ENCODE results near the gene MTCH2.
"Not testable (repeated sequence)": the region's sequence is repeated elsewhere in the genome, so short reads cannot be mapped to it uniquely, and the experiment has no call there.

MTCH2 gene

DNA sequence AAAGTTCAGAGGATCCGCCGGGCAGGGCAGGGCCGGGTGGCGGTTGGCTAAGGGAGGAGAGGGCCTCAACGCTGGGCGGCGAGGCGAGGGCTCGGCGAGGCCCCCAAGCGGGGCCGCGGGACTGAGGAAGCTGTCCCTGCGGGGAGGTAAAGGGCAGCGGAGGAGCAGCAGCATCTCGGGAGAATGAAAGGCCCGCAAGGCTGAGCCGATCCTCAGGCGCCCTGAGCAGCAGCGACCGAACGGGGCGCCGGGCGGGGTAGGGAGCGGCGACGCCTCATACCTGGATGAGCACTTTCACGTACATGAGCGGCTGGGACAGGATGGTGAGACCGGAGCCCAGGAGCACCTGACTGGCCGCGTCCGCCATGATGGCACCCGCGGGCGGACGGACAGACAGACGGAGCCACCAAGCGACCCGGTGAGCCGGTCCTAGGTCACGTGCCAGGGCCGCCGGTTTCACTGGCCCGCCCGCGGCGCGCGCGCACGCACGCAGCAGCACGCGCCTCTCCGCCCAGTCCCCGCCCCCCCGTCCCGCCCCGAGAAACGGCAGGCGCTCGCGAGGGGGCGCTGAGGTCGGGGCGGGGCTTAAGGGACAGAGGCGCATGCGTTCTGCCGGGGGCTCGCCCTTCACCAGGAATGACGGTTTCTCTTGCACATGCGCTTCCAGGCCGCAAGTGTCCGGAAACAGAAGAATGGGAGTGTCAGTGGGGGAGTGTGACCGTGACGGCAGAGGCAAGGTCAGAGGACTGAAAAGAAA, at the start of gene MTCH2:
Gene MTCH2, minus strand, starts transcription at position 461 of the 757 bp plus-strand sequence. Its CDS starts 94 bp downstream, at position 367.
- DNase-seq (ENCODE audit: low read depth, low spot score): peak; percentile 98

DNA sequence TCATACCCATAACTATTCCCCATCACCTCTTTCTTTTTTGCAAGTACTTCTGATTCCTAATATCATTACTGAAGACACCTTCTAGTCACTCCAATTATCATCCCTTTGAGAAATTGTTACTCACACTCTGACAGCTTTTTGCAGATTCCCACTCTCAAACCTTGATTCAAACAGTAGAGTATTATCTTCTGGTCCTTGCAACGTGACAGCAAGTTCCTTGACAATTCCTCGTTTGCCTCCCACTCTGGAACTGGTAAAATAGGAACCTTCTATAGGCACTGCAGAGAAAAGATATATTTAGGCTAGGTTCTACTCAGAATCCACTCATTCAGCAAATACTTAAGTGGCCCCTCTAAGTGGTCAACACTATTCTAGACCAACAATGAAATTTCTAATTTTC, 49.6 kb upstream of the MTCH2 start:
- no peak for DNase-seq (ENCODE audit: low read depth, low spot score)

DNA sequence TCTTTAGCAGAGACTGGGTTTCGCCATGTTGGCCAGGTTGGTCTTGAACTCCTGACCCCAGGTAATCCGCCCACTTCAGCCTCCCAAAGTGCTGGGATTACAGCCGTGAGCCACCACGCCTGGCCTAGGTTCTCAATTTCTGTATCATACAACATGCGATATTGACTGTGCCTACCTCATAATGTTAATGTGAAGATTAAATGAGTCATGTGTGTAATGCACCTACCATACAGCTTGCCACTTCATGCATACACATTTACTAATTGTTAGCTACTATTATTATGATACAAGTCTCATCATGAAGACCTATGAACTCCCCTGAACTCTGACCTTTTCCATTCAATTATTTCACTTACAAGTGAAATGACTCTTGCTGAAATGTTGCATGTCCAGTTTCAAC, 47.1 kb upstream of the MTCH2 start:
- no peak for DNase-seq (ENCODE audit: low read depth, low spot score)

DNA sequence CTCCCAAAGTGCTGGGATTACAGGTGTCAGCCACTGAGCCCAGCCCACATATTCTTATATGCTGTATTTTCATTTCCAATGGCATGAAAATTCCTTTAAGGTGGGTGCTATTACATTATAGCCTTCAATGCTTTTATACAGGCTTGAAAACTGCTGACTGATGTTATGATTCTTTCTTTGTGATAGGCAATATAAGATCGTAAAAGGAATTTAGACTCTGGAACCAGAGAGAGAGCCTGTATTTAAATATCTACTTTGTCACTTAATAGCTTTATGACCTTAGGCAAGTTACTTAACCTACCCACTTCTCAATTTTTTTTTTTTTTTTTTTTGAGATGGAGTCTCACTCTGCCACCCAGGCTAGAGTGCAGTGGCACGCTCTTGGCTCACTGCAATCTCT, 46.6 kb upstream of the MTCH2 start:
- no peak for DNase-seq (ENCODE audit: low read depth, low spot score)

DNA sequence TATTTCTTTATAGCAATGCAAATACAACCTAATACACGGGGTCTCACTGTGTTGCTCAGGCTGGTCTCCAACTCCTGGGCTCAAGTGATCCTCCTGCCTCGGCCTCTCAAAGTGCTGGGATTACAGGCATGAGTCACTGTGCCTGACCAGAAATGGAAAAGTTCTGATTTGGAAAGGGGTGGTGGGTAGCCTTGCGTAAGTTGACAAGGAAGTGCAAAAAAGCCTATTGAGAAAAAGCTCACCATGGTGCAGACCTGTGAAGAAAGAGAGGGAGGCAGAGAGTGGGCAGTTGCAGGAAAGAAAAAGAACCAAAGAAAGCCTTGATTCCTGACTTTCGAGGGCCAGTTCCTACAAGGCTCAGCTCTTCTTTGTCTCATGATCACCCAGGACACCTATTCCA, 45.8 kb upstream of the MTCH2 start:
- no peak for DNase-seq (ENCODE audit: low read depth, low spot score)

DNA sequence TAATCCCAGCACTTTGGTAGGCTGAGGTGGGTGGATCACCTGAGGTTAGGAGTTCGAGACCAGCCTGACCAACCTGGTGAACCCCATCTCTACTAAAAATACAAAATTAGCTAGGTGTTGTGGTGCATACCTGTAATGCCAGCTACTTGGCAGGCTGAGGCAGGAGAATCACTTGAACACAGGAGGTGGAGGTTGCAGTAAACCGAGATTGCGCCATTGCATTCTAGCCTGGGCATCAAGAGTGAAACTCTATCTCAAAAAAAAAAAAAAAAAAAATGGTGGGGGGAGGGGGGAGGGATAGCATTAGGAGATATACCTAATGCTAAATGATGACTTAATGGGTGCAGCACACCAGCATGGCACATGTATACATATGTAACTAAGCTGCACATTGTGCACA, 44.3 kb upstream of the MTCH2 start:
- DNase-seq (ENCODE audit: low read depth, low spot score): not testable (repeated sequence)

DNA sequence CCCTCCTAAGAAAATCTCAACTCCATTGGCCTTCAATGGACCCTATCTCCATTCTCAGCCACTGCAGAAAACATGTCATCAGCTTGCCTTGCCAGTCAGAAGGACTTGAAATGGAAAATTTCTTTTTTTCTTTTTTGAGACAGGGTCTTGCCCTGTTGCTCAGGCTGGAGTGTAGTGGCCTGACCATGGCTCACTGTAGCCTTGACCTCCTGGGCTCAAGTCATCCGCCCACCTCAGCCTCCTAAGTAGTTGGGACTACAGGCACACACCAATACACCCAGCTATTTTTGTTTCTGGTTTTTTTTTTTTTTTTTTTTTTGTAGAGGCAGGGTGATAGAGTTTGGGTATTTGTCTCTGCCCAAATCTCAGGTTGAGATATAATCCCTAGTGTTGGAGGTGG, 43.8 kb upstream of the MTCH2 start:
- no peak for DNase-seq (ENCODE audit: low read depth, low spot score)

DNA sequence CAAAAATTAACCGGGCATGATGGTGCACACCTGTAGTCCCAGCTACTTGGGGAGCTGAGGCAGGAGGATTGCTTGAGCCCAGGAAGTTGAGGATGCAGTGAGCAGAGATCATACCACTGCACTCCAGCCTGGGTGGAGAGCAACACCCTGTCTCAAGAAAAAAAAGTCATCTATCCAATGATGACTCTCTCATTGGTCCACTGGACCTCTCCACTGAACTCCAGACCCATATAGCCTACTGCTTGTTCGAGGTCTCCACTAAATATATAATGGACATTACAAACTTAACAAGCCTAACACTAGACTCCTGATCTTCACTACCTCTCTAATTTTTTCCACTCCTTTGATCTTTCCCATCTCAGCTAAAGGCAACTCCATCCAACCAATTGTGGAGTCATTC, 33.5 kb upstream of the MTCH2 start:
- DNase-seq (ENCODE audit: low read depth, low spot score): no peak

DNA sequence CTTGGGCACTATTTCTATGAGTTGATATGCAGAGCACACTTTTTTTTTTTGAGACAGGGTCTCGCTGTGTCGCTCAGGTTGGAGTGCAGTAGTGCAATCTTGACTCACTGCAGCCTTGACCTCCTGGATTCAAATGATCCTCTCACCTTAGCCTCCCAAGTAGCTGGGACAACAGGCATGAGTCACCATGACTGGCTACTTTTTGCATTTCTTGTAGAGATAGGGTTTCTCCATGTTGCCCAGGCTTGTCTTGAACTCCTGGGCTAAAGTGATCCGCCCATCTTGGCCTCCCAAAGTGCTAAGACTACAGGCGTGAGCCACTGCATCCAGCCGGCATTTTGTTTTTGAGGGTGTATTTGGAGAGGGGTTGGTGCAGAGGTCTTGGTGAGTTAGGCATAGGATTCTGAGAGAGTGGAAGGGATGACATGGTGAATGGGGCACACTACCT, 29.9 kb upstream of the MTCH2 start:
- DNase-seq (ENCODE audit: low read depth, low spot score): no peak

DNA sequence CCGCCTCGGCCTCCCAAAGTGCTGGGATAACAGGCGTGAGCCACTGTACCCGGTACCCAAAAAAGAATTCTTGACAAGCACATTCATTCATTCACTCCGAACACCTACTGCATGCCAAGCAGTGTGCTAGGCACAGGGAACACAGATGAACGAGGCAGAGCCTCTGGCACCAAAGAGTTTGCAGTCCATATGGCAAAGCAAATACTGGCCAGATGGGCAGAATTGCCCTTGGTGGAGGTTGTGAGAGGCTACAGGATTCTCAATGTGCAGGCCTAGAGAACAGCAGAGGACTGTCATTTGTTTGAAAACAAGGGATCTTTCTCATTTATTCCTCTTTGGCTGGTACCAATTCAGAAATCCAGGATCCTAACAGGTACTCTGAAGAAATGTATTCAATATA, 27.5 kb upstream of the MTCH2 start:
- no peak for DNase-seq (ENCODE audit: low read depth, low spot score)

DNA sequence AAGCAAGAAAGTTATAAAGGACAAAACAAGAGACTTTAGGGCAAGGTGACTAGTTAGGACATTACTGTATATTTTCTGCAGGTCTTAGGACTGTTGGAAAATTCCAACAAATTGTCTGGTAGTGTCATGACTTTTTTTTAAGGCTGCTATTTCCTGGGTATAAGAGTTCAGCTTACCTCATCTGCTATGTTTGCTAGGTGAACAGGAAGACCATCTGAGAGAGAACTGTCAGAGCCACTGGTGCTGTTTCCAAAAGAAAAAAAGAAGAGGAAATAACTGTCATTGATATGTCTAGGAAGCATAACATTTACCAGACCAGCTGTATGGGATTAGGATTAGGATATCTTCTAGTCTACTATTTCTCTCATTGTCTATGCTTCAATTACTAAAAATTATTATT, 26.3 kb upstream of the MTCH2 start:
- DNase-seq (ENCODE audit: low read depth, low spot score): no peak

DNA sequence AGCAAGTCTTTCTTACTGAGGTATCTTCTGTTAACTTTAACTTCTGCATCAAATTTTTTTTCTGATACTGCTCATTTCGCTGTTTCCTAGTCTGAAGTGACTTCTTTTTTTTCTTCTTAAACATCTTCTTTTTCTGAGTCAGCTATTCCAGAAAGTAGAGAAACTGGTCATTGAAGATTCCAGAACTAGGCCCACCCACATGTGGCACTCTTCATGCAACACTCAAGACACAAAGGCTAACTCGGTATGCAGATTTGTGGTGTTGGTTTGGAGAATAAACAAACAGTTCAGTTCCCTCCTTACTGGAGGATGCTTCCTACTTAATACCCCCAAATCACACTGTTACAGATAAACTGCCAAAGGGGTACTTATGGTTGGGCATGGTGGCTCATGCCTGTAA, 25.2 kb upstream of the MTCH2 start:
- no peak for DNase-seq (ENCODE audit: low read depth, low spot score)

DNA sequence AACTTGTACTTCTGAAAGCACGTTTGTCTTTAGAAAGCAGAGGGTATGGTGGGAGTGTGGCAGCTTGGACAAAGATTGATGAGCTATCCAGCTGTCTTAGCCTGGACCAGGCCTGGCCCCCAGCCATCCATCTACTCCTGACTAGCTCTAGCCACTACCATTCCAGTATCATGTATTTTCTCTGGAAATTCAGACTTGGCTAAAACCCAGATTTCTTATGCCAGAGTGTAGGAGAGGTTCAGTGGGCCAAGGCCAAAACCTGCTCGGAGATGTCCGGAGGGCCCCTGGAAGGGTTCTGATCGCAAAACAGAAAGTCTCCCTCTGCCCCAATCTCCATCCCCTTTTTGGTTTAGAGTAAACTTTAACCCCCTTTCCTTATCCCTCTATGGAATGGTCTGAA, 24.8 kb upstream of the MTCH2 start:
- peak; percentile 38 for DNase-seq (ENCODE audit: low read depth, low spot score)

DNA sequence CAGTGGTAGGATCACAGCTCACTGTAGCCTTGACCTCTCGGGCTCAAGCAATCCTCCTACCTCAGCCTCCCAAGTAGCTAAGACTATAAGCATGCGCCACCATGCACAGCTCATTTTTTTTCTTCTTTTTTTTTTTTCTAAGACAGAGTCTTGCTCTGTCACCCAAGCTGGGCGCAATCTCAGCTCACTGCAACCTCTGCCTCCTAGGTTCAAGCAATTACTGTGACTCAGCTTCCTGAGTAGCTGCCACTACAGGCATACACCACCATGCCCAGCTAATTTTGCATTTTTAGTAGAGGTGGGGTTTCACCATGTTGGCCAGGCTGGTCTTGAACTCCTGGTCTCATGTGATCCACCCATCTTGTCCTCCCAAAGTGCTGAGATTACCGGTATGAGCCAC, 22.6 kb upstream of the MTCH2 start:
- DNase-seq (ENCODE audit: low read depth, low spot score): not testable (repeated sequence)

DNA sequence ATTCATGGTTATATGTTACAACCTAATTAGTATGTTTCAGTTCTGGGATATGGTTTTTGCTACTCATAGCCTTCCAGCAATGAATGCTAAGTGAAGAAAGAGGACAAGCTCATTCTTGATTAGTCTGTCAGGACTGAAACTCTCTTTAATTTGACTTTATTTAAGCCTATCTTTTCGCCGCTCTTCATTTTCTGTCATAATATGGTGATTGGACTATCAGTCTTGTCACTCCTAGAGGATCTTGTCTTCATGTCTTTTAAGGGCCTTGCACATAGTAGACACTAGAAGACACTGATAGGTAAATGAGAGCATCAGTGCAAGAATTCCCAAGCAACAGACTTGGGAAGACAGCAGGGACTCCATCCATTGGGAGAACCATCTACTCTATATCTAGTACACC, 18.9 kb upstream of the MTCH2 start:
- no peak for DNase-seq (ENCODE audit: low read depth, low spot score)

DNA sequence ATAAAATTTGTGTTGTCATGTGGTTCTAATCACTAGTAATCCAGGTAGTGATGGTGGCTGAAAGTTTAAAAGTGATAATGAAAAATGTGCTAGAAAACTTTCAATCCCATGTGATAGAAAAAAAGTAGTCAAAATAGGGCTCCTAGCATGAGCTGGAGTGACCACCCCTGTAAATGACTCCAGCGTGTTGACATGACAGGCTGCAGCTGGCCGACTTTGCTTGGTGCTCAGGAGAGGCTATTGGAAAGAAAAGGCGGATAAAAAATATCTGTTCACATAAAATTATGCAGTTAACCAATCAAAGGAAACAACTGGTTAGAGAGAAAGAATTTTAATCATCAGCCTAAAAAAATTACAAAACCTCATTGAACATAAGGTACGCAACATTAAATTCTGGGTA, 16.9 kb upstream of the MTCH2 start:
- DNase-seq (ENCODE audit: low read depth, low spot score): no peak

DNA sequence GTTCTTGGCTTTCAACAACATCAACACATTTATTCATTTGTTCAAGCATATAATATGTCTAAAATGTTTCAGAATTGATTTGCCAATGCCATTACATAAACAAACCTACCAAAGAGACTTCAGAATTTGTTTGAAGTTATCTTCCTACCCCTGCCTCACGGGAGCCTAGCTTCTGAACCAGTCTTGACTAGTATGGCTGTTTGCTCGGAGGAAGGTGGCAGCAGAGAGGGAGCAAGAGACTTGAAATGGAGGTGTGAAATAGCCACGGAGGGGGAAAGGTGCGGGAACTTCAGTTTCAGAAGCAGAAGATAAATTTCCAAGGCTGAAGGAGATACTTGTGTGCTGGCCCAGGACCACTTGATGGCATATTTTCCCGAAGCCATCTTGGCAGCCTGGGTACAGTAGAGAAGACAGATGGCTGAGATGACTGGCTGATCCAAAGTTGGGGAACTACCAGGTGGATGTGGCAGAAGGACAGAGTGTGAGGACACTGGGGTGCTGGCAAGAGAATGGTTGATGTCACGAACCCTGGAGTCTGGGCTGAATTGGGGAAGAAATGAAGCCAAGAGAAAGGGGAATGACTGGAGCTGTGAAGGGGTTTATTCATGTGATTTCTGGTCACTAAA, 14.0 kb upstream of the MTCH2 start:
- no peak for DNase-seq (ENCODE audit: low read depth, low spot score)

DNA sequence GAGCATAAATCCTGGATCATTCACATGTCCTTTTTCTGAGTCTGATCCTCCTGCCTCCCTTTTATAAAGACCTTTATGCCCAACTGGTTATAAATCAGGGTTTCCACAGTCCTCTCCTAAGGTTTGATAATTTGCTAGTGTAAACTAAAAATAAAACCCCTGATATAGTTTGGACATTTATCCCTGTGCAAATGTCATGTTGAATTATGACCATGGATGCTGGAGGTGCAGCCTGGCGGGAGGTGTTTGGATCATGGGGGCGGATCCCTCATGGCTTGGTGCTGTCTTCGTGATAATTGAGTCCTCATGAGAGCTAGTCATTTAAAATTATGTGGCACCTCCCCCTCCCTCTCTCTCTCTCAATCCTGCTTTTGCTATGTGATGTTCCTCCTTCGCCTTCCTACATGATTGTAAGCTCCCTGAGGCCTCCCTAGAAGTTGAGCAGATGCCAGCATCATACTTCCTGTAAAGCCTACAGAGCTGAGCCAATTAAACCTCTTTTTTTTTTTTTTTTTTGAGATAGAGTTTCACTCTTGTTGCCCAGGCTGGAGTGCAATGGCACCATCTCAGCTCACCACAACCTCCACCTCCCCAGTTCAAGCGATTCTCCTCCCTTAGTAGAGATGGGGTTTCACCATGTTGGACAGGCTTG, 9.6 kb upstream of the MTCH2 start:
- no peak for DNase-seq (ENCODE audit: low read depth, low spot score)

DNA sequence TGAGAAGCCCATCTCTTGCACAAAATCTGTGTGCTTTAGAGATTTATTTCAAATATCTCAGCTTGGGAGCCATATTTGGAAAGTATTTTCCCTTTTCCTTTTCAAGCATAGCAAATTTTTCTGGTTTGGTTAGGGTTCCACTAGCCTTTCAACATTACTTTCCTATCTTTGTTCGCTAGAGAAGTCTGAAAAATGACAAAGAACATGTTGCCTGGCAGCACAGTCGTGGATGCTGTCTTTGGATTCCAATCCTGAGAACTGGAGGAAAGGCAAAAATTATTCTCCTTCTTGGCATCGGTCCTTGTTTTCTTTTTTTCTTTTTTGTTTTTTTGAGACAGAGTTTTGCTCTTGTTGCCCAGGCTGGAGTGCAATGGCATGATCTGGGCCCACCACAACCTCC, 6.9 kb upstream of the MTCH2 start:
- DNase-seq (ENCODE audit: low read depth, low spot score): no peak

DNA sequence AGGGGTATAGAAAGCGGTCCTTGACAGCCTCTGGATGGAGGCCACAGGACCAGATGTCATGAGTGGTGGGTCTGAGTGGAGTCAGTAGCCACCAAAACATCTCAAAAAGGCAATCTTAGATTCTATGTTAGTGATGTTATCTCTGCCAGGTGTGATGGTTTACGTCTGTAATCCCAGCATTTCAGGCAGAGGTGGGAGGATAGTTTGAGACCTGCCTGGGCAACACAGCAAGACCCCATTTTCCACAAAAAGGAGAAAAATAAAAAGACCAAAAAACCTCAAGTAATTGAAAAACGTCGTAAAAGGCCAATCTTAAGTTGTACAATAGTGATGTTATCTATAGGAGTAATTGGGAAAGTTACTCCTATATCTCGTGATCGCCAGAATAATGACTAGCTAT, 3.7 kb upstream of the MTCH2 start:
- DNase-seq (ENCODE audit: low read depth, low spot score): no peak

DNA sequence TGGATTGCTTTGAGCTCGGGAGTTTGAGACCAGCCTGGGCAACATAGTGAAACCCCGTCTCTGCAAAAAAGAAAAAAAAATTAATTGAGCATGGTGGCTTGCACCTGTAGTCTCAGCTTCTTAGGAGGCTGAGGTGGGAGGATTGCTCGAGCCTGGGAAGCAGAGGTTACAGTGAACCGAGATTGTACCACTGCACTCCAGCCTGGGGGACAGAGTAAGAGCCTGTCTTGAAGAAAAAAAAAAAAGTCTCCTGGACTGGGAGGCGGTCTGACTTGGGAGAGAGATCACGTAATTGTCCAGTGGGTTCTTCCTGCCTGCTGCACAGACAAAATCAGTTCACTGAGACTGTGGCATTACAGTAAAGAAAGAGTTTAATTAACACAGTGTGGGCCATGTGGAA, 3.1 kb upstream of the MTCH2 start:
- DNase-seq (ENCODE audit: low read depth, low spot score): no peak

DNA sequence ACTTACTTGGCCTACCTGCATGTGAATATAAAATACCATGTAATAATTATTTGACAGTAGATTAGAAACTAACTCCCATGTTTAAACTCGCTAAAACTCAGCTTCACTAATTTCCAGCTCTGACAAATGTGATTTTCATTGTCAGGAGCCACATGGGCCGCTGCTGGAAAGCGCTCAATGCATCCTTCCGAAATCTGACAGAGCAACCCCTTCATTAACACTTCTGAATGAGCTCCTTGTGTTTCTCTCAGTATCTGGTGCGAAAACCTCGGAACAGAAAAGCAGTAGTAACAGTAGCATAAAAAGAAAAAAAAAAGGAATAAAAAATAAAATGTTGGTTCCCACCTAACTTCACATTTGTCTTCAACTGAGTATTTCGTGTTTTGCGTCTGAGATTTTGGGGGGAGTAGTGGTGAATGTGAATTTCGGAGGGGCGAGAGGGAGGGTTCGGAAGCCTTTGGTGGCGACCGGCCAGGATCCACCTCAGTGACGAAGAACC, 710 bp downstream of the MTCH2 start:
- no peak for DNase-seq (ENCODE audit: low read depth, low spot score)

DNA sequence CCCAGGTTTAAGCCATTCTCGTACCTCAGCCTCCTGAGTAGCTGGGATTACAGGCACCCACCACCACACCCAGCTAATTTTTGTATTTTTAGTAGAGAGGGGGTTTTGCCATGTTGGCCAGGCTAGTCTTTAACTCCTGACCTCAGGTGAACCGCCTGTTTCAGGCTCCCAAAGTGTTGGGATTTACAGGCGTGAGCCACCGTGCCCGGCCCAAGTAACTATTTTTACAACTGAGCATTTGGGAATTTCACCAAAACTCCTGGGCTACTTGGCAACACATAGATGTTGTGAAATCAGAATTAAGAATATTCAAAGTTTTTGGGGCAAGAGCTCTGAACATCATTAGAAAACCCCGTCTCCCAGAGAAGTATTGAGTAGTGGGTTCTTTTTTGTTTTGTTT, 1.9 kb downstream of the MTCH2 start:
- DNase-seq (ENCODE audit: low read depth, low spot score): not testable (repeated sequence)
